Astrocyte (in vitro differentiated cells and primary cell): ENCODE measurements around the gene PLA2G4E. TPM values are rescaled to one million over a fixed set of nuclear protein-coding genes. Genes with fewer than 3 reads are reported as not detected.

ENCODE experiments used
- DNase-seq: peaks from one replicate; pipeline ENCODE4 v3.0.0-alpha.2; 2010; ENCODE audit warnings: low read depth
- FAIRE-seq: peaks from 2 replicates; lab custom pipeline; 2011; peaks lifted over from hg19 to GRCh38; lab: Jason Lieb, UNC
- H2AFZ ChIP-seq: 2 replicates; pipeline ENCODE4 v1.6.0; 2012; ENCODE audit warnings: low read depth, low read length, inconsistent platforms
- H3K27ac ChIP-seq: 2 replicates; pipeline ENCODE4 v1.5.1; 2011; ENCODE audit warnings: low read depth, low read length, inconsistent platforms
- H3K27me3 ChIP-seq: 2 replicates; pipeline ENCODE4 v1.6.0; 2011; ENCODE audit warnings: low read length, inconsistent platforms; ENCODE audit not compliant: insufficient read depth
- H3K36me3 ChIP-seq: 2 replicates; pipeline ENCODE4 v1.5.1; 2011; ENCODE audit warnings: low read length, inconsistent platforms; ENCODE audit not compliant: insufficient read depth
- H3K4me1 ChIP-seq: 2 replicates; pipeline ENCODE4 v1.5.1; 2011; ENCODE audit warnings: low read length, inconsistent platforms; ENCODE audit not compliant: insufficient read depth
- H3K4me2 ChIP-seq: 2 replicates; pipeline ENCODE4 v1.6.0; 2012; ENCODE audit warnings: low read length, inconsistent platforms
- H3K4me3 ChIP-seq: 2 replicates; pipeline ENCODE4 v1.5.1; 2011; ENCODE audit warnings: low read depth, mild to moderate bottlenecking, low read length, inconsistent platforms; ENCODE audit not compliant: insufficient read depth
- H3K79me2 ChIP-seq: 2 replicates; pipeline ENCODE4 v1.6.0; 2012; ENCODE audit warnings: mild to moderate bottlenecking, low read length, inconsistent platforms; ENCODE audit not compliant: insufficient read depth
- H3K9ac ChIP-seq: 2 replicates; pipeline ENCODE4 v1.6.0; 2012; ENCODE audit warnings: mild to moderate bottlenecking, low read length, inconsistent platforms
- H3K9me3 ChIP-seq: 2 replicates; pipeline ENCODE4 v1.5.1; 2012; ENCODE audit warnings: low read depth, mild to moderate bottlenecking, low read length, inconsistent platforms; ENCODE audit not compliant: insufficient read depth
- H4K20me1 ChIP-seq: 2 replicates; pipeline ENCODE4 v1.6.0; 2012; ENCODE audit warnings: low read length, inconsistent platforms; ENCODE audit not compliant: insufficient read depth
- H3K27ac Mint-ChIP-seq: one replicate; pipeline ENCODE4 v1.8.0; 2021; ENCODE audit warnings: mild to moderate bottlenecking, mixed read lengths; ENCODE audit not compliant: unreplicated experiment
- H3K27me3 Mint-ChIP-seq: one replicate; pipeline ENCODE4 v1.8.0; 2021; ENCODE audit warnings: low read depth, mixed read lengths; ENCODE audit not compliant: unreplicated experiment
- H3K36me3 Mint-ChIP-seq: one replicate; pipeline ENCODE4 v1.8.0; 2021; ENCODE audit warnings: low read depth, mixed read lengths; ENCODE audit not compliant: unreplicated experiment
- H3K4me1 Mint-ChIP-seq: one replicate; pipeline ENCODE4 v1.8.0; 2021; ENCODE audit warnings: low read depth, mixed read lengths; ENCODE audit not compliant: unreplicated experiment
- H3K4me3 Mint-ChIP-seq: one replicate; pipeline ENCODE4 v1.8.0; 2021; ENCODE audit warnings: mild to moderate bottlenecking, moderate library complexity, mixed read lengths; ENCODE audit not compliant: unreplicated experiment
- H3K9me3 Mint-ChIP-seq: one replicate; pipeline ENCODE4 v1.8.0; 2021; ENCODE audit warnings: mild to moderate bottlenecking, mixed read lengths; ENCODE audit not compliant: unreplicated experiment
- CTCF ChIP-seq: IDR thresholded peaks from 2 replicates; pipeline ENCODE4 v1.5.1; 2011; ENCODE audit warnings: low read depth, mild to moderate bottlenecking, inconsistent platforms, low read length, moderate library complexity; ENCODE audit not compliant: insufficient read depth
- EZH2 ChIP-seq: IDR thresholded peaks from 2 replicates; pipeline ENCODE4 v1.6.1; 2012; ENCODE audit warnings: mild to moderate bottlenecking, low read length, inconsistent platforms; ENCODE audit not compliant: insufficient read depth
- total RNA-seq: library from RNA; stranded (reverse); gene quantifications from 2 replicates; pipeline ENCODE4 v1.2.1, GENCODE V29; 2021

Gene PLA2G4E
- total RNA-seq, 1 donor from 2014 or later, result not detected

DNA sequence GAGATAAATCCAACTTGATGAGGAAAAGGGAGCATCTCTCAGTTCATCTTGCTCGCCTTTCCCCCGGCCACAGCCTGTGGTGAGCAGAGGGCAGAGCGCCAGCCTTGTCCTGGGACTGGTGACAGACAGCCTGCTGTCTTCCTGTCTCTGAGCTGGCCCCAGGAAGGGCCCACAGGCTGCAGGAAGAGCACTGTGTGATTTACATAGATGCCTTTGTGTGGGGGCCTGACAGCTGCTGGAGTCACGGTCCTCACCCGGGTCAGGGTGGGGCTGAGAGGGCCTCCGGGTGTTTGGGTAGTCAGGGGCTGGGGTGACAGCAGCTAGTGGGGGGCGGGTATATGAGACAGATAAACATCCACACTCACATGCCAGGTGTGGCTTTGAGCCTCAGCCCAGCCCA, 44.2 kb upstream of the PLA2G4E start:
- Mint-ChIP-seq H3K4me3 (no peak overlapping the region), H3K36me3 (no peaks in the 10 kb centered on the region), H3K4me1 (peaks cover 14% of the 10 kb centered on the region), H3K9me3 (peaks cover 7% of the 10 kb centered on the region), H3K27me3 (peaks cover 17% of the 10 kb centered on the region), H3K27ac (no peak overlapping the region)
- Histone ChIP-seq H3K79me2 (no peaks in the 10 kb centered on the region), H3K36me3 (no peaks in the 10 kb centered on the region), H3K27me3 (peaks cover 4% of the 10 kb centered on the region), H2AFZ (no peak overlapping the region), H3K9me3 (no peaks in the 10 kb centered on the region), H3K4me1 (no peaks in the 10 kb centered on the region), H4K20me1 (no peaks in the 10 kb centered on the region), H3K27ac (no peak overlapping the region), H3K9ac (no peak overlapping the region), H3K4me2 (no peak overlapping the region), H3K4me3 (no peak overlapping the region)
- DNase-seq (no peak), FAIRE-seq (no peak)
- TF ChIP-seq CTCF, result no peak
- TF ChIP-seq EZH2, result no peak

- no peak for TF ChIP-seq EZH2
- H3K36me3 Mint-ChIP-seq, result no peaks in the 10 kb centered on the region
- no peak for FAIRE-seq
Observed at GRCh38 chr15:42064271-42064670, 43.4 kb upstream of the PLA2G4E start.

DNA sequence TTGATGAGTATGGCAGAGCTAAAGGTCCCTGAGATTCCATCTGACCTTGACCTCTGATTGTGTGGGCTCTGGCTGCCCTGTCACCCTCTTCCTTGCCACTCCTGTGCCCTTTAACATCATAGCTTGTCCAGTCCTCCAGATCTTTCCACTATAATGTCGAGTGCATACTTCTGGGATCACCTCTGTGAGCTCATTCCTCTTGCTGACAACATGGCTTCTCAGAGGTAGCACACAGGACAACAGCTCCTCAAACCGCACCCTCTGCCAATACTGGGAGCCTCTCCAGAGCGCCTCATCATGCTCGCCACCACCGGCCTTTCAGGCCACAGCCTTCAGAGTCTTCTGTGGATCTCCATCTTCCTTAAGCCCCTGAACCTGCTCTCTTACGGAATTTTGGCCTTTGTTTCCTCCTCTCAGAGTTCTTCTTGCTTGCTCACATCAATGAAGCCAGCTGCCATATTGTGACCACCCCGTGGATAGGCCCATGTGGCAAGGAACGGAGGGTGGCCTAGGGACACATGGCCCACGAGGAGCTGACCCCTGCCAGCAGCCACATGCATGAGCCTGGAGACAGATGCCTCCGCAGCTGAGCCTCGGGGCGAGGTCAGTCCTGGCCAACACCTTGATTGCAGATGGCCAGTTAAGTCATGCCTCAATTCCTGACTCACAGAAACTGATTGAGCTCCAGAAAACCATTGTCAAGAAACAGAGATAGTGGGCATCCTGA, 42.4 kb upstream of the PLA2G4E start:
- no peak overlapping the region for H3K9ac ChIP-seq
- Mint-ChIP-seq H3K27ac (peak overlapping the region; percentile 70), H3K36me3 (no peaks in the 10 kb centered on the region), H3K27me3 (peaks cover 12% of the 10 kb centered on the region), H3K4me1 (peaks cover 14% of the 10 kb centered on the region), H3K4me3 (no peak overlapping the region), H3K9me3 (peaks cover 7% of the 10 kb centered on the region)
- no peak overlapping the region for H3K4me2 ChIP-seq
- no peak overlapping the region for H3K4me3 ChIP-seq
- H3K27me3 ChIP-seq, result peaks cover 4% of the 10 kb centered on the region
- DNase-seq (no peak), FAIRE-seq (no peak)
- no peaks in the 10 kb centered on the region for H3K79me2 ChIP-seq
- no peaks in the 10 kb centered on the region for H3K9me3 ChIP-seq
- H3K4me1 ChIP-seq, result no peaks in the 10 kb centered on the region
- H3K36me3 ChIP-seq, result no peaks in the 10 kb centered on the region
- H2AFZ ChIP-seq, result no peak overlapping the region
- no peak overlapping the region for H3K27ac ChIP-seq
- TF ChIP-seq CTCF (no peak), EZH2 (no peak)
- no peaks in the 10 kb centered on the region for H4K20me1 ChIP-seq

More at GRCh38 chr15:42064271-42064670, 43.4 kb upstream of the PLA2G4E start:
- no peaks in the 10 kb centered on the region for H3K4me1 ChIP-seq
- no peak for DNase-seq
- H3K4me2 ChIP-seq, result no peak overlapping the region
- no peak overlapping the region for H3K4me3 ChIP-seq
- no peaks in the 10 kb centered on the region for H3K79me2 ChIP-seq
- Mint-ChIP-seq H3K27me3 (peaks cover 16% of the 10 kb centered on the region), H3K9me3 (peaks cover 7% of the 10 kb centered on the region), H3K4me1 (peaks cover 14% of the 10 kb centered on the region), H3K4me3 (no peak overlapping the region), H3K27ac (no peak overlapping the region)
- H3K9ac ChIP-seq, result no peak overlapping the region
- H4K20me1 ChIP-seq, result no peaks in the 10 kb centered on the region
- no peaks in the 10 kb centered on the region for H3K9me3 ChIP-seq
- H2AFZ ChIP-seq, result no peak overlapping the region
- no peaks in the 10 kb centered on the region for H3K36me3 ChIP-seq
- H3K27ac ChIP-seq, result no peak overlapping the region
- peaks cover 4% of the 10 kb centered on the region for H3K27me3 ChIP-seq
